GM12891 (cell line): ENCODE data around the gene LPAR4.

Experiments
- PAX5 ChIP-seq: IDR thresholded peaks from 2 replicates; pipeline ENCODE4 v1.6.1; 2011; ENCODE audit warnings: low read length, moderate library complexity, mild to moderate bottlenecking; ENCODE audit not compliant: insufficient read depth, severe bottlenecking
- POLR2A ChIP-seq: IDR thresholded peaks from 2 replicates; pipeline ENCODE4 v1.6.1; 2011; ENCODE audit warnings: low read depth, low read length, control low read depth
- POLR2AphosphoS5 ChIP-seq: IDR thresholded peaks from 2 replicates; pipeline ENCODE4 v1.6.1; 2011; ENCODE audit warnings: low read depth, low read length, control low read depth
- POU2F2 ChIP-seq: IDR thresholded peaks from 2 replicates; pipeline ENCODE4 v1.6.1; 2011; ENCODE audit warnings: low read depth, mild to moderate bottlenecking, control low read depth, low read length, moderate library complexity
- SPI1 ChIP-seq: IDR thresholded peaks from 2 replicates; pipeline ENCODE4 v1.6.1; 2011; ENCODE audit warnings: low read depth, low read length, control low read depth
- TAF1 ChIP-seq: IDR thresholded peaks from 2 replicates; pipeline ENCODE4 v1.6.1; 2011; ENCODE audit warnings: low read depth, low read length, control low read depth

DNA sequence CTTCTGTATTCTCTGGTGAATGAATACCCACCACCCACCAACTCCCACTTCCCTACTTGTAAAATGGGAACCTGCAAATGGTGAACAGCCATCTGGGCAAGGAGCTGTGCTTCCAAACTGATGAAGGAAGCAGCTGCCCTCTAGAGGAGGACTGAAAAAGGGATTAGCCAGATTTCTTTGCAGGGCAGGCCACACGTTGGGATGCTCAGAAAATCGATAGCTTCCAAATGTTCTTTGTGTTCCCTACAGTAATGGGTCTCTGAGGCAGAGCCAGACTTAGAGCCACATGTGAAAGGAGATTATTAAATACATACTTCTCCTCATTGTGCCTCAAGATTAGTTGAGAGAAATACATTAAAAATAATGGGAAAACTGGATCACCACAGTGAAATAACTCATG is 39.3 kb upstream of the LPAR4 start:
- TF ChIP-seq POLR2AphosphoS5 (no peak), POLR2A (no peak), TAF1 (no peak), SPI1 (no peak), PAX5 (no peak), POU2F2 (no peak)
